ENCODE data around the gene PRRG2.

Gene PRRG2

DNA sequence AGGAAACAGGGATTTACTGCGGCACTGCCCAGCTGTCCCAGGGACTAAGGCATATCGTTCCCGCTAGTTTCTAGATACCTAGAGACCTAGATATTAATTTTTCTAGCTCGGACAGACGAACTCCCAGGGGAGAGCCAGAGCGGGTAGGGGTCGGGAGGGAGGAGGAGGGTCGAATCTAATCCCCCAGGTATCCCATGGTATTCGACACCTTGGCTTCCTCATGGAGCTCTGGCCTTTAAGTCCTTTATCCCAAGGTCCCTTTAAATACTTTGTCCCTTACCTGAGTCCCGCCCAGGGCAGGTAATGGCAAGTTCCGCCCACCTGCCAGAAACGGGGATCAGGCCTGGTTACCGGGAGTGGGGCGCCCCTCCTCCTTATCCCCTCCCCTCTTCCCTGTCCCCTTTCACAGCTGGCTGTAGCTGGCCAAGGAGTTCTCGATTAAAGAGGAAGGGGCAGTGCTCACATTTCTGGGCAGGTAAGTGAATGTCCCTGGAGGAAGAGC lies at the start of gene PRRG2:
TSS of gene PRRG2 (plus strand) at position 310 of the 502 bp plus-strand sequence. CDS start 1,904 bp downstream, outside the sequence.
- peaks cover 2 to 9% of the 10 kb centered on the region in 2 donors for H3K36me3 Mint-ChIP-seq
- no peaks in the 10 kb centered on the region for H3K9me3 Mint-ChIP-seq
- no peak for DNase-seq
- peak within 1 kb of the TSS; percentile 95 to 96 for H3K4me3 Mint-ChIP-seq
- peaks cover 12 to 41% of the 10 kb centered on the region in 2 donors for H3K4me1 Mint-ChIP-seq
- peak within 1 kb of the TSS; percentile 96 for H3K27ac Mint-ChIP-seq
- no peaks in the 10 kb centered on the region for H3K27me3 Mint-ChIP-seq
- no peak for ATAC-seq (replicated peaks)

DNA sequence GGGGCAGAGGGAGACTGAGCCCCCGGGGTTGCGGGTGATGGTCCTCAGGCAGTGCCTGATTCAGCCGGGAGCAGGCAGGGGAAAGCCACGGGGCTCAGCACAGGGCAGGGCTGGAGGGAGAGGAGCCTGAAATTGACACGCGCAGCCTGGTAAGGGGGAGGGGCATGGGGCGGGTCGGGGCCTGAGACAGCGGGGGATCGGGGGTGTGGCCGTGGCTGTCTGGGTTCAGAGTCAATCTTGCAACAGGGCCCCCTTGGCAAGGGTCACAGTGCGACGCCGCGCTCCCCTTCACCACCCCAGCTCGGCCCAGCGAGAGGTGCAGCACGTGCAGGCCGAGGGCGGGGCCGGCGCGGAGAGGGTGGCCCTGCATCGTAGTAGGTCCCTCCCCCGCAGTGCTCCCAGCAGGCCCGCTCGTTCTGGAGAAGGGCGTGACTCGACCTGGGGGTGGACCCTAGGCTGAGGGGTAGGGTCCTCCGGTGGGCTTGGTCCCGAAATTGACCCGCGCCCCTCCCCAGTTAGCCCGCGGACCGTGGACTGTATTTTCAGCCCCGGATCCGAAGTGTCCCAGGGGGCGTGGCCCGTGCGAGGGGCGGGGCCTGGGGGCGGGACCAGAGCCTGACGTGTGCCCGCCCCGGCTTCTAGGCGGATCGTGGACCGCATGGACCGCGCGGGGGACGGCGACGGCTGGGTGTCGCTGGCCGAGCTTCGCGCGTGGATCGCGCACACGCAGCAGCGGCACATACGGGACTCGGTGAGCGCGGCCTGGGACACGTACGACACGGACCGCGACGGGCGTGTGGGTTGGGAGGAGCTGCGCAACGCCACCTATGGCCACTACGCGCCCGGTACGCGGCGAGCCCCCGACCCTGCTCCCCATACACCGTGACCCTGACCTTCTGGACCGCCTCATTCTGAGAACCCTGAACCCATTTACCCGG lies 47.3 kb upstream of the PRRG2 start:
- DNase-seq (peak; percentile 78), ATAC-seq (replicated peaks) (peak; percentile 81 to 89)
- no peaks in the 10 kb centered on the region for H3K36me3 Mint-ChIP-seq
- no peaks in the 10 kb centered on the region for H3K9me3 Mint-ChIP-seq
- H3K4me3 Mint-ChIP-seq, result peak overlapping the region; percentile 84 to 87
- H3K27ac Mint-ChIP-seq, result peak overlapping the region; percentile 66
- peaks cover 20 to 47% of the 10 kb centered on the region in 2 donors for H3K4me1 Mint-ChIP-seq
- H3K27me3 Mint-ChIP-seq, result no peaks in the 10 kb centered on the region

DNA sequence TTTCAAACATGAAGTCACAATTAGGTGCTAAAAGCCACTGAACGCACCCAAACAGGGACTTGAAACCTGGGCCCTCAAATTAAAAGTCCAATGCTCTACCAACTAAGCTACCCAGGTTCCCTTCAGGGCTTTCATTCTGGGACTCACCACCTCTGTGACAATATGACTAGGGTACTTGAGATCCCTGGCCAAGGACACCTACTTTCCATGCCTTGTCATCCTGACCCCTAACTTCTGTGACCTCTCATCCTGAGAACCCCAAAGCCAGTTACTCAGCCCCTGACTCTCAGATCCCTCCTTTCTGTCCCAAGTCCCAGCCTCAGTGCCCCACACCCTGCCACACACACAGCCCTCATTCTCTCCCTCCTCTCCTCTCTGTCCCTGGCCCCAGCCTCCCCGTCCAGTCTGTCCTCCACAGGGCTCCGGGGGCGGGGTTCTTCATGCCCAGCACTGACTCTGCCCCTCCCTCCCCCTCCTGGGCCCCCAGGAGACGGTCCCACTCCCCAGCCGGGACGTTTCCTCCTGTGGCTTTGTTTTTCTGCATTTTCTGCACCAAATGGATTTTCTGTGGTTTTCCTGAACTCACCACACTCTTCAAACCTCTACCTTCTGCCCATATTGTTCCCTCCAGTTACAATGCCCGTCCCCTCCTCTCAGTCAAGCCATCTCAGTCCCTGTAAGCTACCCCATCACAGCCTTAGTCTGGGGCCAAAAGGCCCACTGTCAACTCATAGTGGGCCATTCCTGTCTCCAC lies 46.3 kb upstream of the PRRG2 start:
- H3K4me1 Mint-ChIP-seq, result peaks cover 20 to 48% of the 10 kb centered on the region in 2 donors
- no peak for DNase-seq
- no peaks in the 10 kb centered on the region for H3K36me3 Mint-ChIP-seq
- H3K9me3 Mint-ChIP-seq, result no peaks in the 10 kb centered on the region
- H3K27ac Mint-ChIP-seq, result peak overlapping the region; percentile 45
- no peak for ATAC-seq (replicated peaks)
- H3K4me3 Mint-ChIP-seq, result peak overlapping the region; percentile 84 to 87
- H3K27me3 Mint-ChIP-seq, result no peaks in the 10 kb centered on the region

DNA sequence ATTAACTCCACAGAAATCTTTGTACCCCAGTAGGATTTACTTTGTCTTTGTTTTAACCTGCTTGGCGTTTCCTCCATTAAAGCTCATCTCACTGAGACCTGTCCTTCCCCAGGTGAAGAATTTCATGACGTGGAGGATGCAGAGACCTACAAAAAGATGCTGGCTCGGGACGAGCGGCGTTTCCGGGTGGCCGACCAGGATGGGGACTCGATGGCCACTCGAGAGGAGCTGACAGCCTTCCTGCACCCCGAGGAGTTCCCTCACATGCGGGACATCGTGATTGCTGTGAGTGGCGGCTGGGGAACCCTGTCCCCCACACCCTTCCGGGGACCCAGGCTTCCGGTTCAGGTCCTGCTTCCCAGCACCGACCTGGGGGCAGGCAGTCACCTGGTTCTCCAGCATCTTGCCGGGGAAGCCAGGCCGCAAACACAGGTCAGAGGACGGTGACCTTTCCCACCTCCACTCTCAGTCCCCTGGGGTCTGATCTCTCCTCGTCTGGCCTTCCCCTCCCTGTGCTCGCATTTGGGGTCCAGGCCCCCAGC lies 44.1 kb upstream of the PRRG2 start:
- ATAC-seq (replicated peaks), result no peak
- no peak for DNase-seq
- H3K4me1 Mint-ChIP-seq, result peaks cover 20 to 48% of the 10 kb centered on the region in 2 donors

DNA sequence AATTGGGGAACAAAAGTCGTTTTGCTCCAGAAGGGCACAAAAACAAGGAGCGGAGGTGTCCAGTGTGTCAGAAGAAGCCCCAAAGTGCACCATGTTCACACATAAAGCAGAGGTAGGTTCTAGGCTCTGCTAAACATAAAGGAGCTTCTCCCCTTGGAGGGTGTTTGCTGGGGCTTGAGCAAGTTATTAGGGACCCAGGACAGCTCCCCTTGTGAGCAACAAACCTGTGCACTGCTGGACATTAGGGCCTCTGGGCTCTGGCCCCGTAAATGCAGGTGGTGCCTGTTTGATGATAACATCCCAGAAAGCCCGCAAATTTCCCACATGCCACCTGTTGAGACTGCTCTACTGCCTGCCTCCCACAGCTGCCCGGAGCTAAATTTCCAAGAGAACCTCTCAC lies 42.5 kb upstream of the PRRG2 start:
- no peak overlapping the region for H3K27ac Mint-ChIP-seq
- DNase-seq (no peak), ATAC-seq (replicated peaks) (no peak)
- H3K27me3 Mint-ChIP-seq, result no peaks in the 10 kb centered on the region
- no peak overlapping the region for H3K4me3 Mint-ChIP-seq
- peaks cover 14 to 39% of the 10 kb centered on the region in 2 donors for H3K4me1 Mint-ChIP-seq
- no peaks in the 10 kb centered on the region for H3K36me3 Mint-ChIP-seq
- H3K9me3 Mint-ChIP-seq, result no peaks in the 10 kb centered on the region

More for the DNA sequence above, 44.1 kb upstream of the PRRG2 start:
- Mint-ChIP-seq H3K27ac (no peak overlapping the region), H3K9me3 (no peaks in the 10 kb centered on the region), H3K36me3 (no peaks in the 10 kb centered on the region), H3K4me3 (no peak overlapping the region), H3K27me3 (no peaks in the 10 kb centered on the region)

DNA sequence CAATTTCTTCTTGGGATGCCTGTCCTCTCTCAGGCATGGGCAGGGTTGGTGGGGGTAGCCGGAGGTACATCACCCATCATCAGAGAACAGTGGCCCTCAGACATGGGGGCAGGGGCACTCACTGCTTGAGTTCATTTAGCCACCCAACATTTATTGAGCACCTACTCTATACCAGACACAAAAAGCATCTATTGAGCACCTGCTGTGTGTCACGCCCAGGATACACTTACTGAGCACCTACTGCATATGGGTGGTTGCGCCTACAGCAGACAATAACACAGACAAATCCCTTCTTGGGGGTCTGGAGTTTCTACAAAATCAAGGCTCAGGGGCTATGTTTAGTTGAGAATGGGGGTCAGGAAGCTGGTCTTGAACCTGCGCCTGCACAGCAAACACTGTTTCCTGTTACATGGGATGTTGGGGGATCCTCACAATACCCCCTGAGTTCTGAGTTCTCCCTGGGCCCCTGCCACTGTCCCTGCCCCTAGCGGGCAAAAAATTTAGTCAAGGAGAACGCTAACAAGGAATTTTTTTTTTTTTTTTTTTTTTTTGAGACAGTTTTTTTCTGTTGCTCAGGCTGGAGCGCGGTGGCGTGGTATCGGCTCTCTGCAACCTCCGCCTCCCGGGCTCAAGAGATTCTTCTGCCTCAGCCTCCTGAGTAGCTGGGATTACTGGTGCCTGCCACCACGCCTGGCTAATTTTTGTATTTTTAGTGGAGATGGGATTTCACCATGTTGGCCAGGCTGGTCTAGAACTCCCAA lies 41.7 kb upstream of the PRRG2 start:
- no peak overlapping the region for H3K27ac Mint-ChIP-seq
- no peaks in the 10 kb centered on the region for H3K36me3 Mint-ChIP-seq
- DNase-seq (no peak), ATAC-seq (replicated peaks) (no peak)
- no peaks in the 10 kb centered on the region for H3K9me3 Mint-ChIP-seq
- no peaks in the 10 kb centered on the region for H3K27me3 Mint-ChIP-seq
- H3K4me1 Mint-ChIP-seq, result peaks cover 14 to 35% of the 10 kb centered on the region in 2 donors
- H3K4me3 Mint-ChIP-seq, result no peak overlapping the region

DNA sequence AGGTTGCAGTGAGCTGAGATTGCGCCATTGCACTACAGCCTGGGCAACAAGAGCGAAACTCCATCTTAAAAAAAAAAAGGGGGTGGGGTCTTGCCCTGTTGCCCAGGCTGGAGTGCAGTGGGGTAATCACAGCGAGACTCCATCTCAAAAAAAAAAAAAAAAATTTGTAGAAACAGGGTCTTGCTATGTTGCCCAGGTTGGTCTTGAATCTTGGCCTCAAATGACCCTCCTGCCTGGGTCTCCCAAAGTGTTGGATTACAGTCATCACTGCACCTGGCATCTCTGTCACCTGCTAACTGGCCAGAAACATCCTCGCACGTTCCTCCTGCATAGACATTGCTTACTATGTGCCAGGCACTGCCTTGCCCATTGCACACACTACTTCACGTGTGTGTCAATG lies 39.2 kb upstream of the PRRG2 start:
- DNase-seq (no peak), ATAC-seq (replicated peaks) (no peak)
- no peaks in the 10 kb centered on the region for H3K9me3 Mint-ChIP-seq
- no peak overlapping the region for H3K27ac Mint-ChIP-seq
- no peak overlapping the region for H3K4me3 Mint-ChIP-seq
- no peaks in the 10 kb centered on the region for H3K36me3 Mint-ChIP-seq
- peaks cover 6 to 22% of the 10 kb centered on the region in 2 donors for H3K4me1 Mint-ChIP-seq
- H3K27me3 Mint-ChIP-seq, result no peaks in the 10 kb centered on the region

DNA sequence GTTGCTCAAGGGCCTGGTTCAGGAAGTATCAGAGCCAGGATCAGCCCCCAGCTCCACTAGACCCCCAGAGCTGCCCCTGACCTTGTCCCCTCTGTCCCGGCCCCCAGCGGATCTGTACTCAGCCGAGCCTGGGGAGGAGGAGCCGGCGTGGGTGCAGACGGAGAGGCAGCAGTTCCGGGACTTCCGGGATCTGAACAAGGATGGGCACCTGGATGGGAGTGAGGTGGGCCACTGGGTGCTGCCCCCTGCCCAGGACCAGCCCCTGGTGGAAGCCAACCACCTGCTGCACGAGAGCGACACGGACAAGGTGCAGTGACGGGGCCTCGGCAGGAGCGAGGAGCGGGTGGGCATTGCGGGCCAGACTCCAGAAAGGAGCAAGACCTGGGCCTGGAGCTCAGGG lies 38.7 kb upstream of the PRRG2 start:
- DNase-seq (no peak), ATAC-seq (replicated peaks) (no peak)
- no peak overlapping the region for H3K4me3 Mint-ChIP-seq
- no peaks in the 10 kb centered on the region for H3K36me3 Mint-ChIP-seq
- no peaks in the 10 kb centered on the region for H3K27me3 Mint-ChIP-seq
- H3K9me3 Mint-ChIP-seq, result no peaks in the 10 kb centered on the region
- H3K4me1 Mint-ChIP-seq, result peaks cover 5 to 20% of the 10 kb centered on the region in 2 donors
- no peak overlapping the region for H3K27ac Mint-ChIP-seq

DNA sequence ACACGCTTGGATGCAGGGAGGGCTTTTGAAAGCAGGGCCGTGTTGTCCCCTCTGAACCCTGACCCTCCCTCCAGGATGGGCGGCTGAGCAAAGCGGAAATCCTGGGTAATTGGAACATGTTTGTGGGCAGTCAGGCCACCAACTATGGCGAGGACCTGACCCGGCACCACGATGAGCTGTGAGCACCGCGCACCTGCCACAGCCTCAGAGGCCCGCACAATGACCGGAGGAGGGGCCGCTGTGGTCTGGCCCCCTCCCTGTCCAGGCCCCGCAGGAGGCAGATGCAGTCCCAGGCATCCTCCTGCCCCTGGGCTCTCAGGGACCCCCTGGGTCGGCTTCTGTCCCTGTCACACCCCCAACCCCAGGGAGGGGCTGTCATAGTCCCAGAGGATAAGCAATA lies 38.1 kb upstream of the PRRG2 start:
- no peaks in the 10 kb centered on the region for H3K36me3 Mint-ChIP-seq
- no peak for ATAC-seq (replicated peaks)
- no peak for DNase-seq
- peaks cover 5 to 14% of the 10 kb centered on the region in 2 donors for H3K4me1 Mint-ChIP-seq
- no peak overlapping the region for H3K4me3 Mint-ChIP-seq
- no peaks in the 10 kb centered on the region for H3K9me3 Mint-ChIP-seq
- no peaks in the 10 kb centered on the region for H3K27me3 Mint-ChIP-seq
- no peak overlapping the region for H3K27ac Mint-ChIP-seq

DNA sequence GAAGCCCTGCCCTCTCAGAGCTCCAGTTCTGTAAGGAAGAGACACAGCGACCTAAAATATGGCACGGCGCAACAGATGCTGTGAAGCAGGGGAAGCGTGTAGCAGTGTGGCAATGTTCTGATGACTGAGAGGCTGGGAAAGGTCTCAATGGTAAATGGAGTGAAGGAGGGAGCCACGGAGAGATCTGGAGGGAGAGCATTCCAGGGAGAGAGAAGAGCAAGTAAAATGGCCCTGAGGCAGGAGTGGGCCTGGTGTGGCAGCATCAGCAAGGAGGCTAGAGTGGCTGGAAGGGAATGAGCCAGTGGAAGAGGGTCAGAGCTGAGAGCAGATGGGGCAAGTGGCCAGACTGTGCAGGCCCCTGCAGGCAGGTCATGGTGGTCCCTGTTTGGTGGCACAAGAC lies 37.0 kb upstream of the PRRG2 start:
- H3K27me3 Mint-ChIP-seq, result no peaks in the 10 kb centered on the region
- no peak overlapping the region for H3K4me3 Mint-ChIP-seq
- DNase-seq (no peak), ATAC-seq (replicated peaks) (no peak)
- H3K4me1 Mint-ChIP-seq, result peaks cover 5% of the 10 kb centered on the region in 2 donors
- no peaks in the 10 kb centered on the region for H3K36me3 Mint-ChIP-seq
- no peak overlapping the region for H3K27ac Mint-ChIP-seq
- H3K9me3 Mint-ChIP-seq, result no peaks in the 10 kb centered on the region

DNA sequence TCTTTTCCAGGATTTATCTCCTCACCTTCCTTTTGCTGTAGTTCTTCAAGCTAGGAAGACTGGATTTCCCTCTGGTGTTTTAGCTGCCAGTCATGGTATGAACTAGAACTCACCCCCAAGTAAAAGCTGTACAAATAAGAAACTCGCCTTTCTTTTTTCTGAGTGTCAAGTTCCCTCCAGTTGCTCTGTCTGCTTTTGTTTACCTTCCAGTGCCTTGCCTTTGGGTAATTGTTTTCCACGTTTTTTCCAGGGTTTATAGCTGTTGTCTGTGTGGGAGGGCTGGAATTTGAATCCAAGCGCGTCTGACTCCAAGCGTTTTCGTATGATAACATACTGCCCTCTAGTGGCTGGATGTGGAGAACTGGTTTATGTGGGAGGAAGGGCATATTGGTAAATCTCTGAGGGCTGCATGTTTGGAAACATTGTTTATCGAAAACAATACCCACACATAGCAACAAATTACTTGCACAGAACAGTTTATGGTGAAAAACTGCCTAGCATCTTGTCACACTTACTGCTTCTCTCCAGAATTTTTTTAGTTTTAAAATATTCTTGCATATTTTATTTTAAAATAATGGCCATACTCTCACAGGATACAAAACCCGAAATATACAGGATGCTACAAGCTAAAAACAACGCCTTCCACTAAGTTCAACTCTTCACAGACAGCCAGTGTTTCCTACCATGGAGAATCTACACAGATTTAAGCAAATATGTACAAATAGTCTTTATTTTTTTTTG lies 34.1 kb upstream of the PRRG2 start:
- ATAC-seq (replicated peaks) (peak; percentile 80 to 85), DNase-seq (peak; percentile 35)
- H3K9me3 Mint-ChIP-seq, result no peaks in the 10 kb centered on the region
- H3K4me3 Mint-ChIP-seq, result peak overlapping the region; percentile 41 to 43
- H3K36me3 Mint-ChIP-seq, result no peaks in the 10 kb centered on the region
- peaks cover 5 to 7% of the 10 kb centered on the region in 2 donors for H3K4me1 Mint-ChIP-seq
- no peak overlapping the region for H3K27ac Mint-ChIP-seq
- H3K27me3 Mint-ChIP-seq, result no peaks in the 10 kb centered on the region

DNA sequence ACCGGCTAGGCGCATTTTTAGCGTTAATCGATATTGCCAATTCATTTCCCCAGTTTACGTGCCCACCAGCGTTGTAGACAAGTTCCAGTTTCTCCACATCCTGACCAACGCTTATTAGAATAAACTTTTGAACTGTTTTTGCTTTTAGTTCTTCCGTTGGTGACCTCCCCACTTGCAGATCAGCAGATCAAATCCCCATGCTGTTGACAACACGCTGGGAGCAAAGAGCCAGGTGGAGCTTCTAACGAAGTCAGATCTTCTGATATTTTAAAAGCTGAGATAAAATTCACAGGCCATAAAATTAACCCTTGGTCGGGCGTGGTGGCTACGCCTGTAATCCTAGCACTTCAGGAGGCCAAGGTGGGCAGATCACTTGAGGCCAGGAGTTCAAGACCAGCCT lies 32.1 kb upstream of the PRRG2 start:
- no peaks in the 10 kb centered on the region for H3K9me3 Mint-ChIP-seq
- H3K4me3 Mint-ChIP-seq, result no peak overlapping the region
- no peak for DNase-seq
- H3K27ac Mint-ChIP-seq, result no peak overlapping the region
- peaks cover 5 to 11% of the 10 kb centered on the region in 2 donors for H3K36me3 Mint-ChIP-seq
- peaks cover 10 to 12% of the 10 kb centered on the region in 2 donors for H3K4me1 Mint-ChIP-seq
- no peak for ATAC-seq (replicated peaks)
- H3K27me3 Mint-ChIP-seq, result no peaks in the 10 kb centered on the region

DNA sequence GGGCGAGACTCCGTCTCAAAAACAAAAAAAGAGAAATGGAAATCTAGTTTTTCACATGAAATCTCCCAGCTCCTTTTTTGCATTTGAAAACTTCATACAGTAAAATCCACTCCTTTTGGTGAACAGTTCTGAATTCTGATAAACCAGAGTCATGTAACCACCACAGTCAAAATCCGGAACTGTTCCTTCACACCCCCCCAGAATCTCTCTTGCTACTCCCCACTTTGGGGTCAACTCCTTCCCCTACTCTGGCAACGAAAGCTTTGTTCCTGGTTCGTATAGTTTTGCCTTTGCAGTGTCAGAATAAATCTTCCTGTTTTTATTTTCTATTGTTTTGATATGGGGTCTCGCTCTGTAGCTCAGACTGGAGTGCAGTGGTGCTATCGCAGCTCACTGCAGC lies 29.6 kb upstream of the PRRG2 start:
- H3K4me3 Mint-ChIP-seq, result no peak overlapping the region
- no peak overlapping the region for H3K27ac Mint-ChIP-seq
- no peaks in the 10 kb centered on the region for H3K27me3 Mint-ChIP-seq
- DNase-seq (no peak), ATAC-seq (replicated peaks) (no peak)
- peaks cover 15 to 20% of the 10 kb centered on the region in 2 donors for H3K4me1 Mint-ChIP-seq
- peaks cover 22 to 28% of the 10 kb centered on the region in 2 donors for H3K36me3 Mint-ChIP-seq
- no peaks in the 10 kb centered on the region for H3K9me3 Mint-ChIP-seq

All from stimulated activated naive B cell treated with anti-CD40 and anti-IgM and Interleukin-4, amounts not matched to agents 10 μg/mL and 1 μg/mL and 100 μg/mL, for 72 hours (primary cell).